CD4-positive, alpha-beta memory T cell (primary cell): ENCODE results near the gene PHF20. TPM values are rescaled to one million over a fixed set of nuclear protein-coding genes. Genes with fewer than 3 reads are reported as not detected.

Source experiments
- CTCF ChIA-PET: fragments of 350-600 bp; sonication (Branson Sonifier 250); formaldehyde crosslinking; loops from one replicate; lab custom pipeline; 2021; ENCODE audit warnings: inconsistent platforms; ENCODE audit not compliant: partially characterized antibody; lab: Charles Lee
- POLR2A ChIA-PET: fragments of 350-600 bp; sonication (Branson Sonifier 250); formaldehyde crosslinking; loops from one replicate; lab custom pipeline; 2021; ENCODE audit not compliant: partially characterized antibody; lab: Charles Lee
- DNase-seq, 5 donors: peaks; one replicate each; pipeline versions ENCODE4 v3.0.0 to v3.0.0-alpha.2; 2020 to 2022; ENCODE audit warnings: mixed read lengths in 1 of 5
- H3K27ac ChIP-seq: one replicate; pipeline ENCODE4 v1.7.0; 2013; ENCODE audit warnings: low read depth, low read length
- H3K27me3 ChIP-seq: 2 replicates; pipeline ENCODE4 v1.7.0; 2013; ENCODE audit warnings: mild to moderate bottlenecking, low read length, moderate library complexity; ENCODE audit not compliant: insufficient read depth
- H3K36me3 ChIP-seq: 2 replicates; pipeline ENCODE4 v1.7.0; 2013; ENCODE audit warnings: mild to moderate bottlenecking, low read length, moderate library complexity; ENCODE audit not compliant: insufficient read depth
- H3K4me1 ChIP-seq: 2 replicates; pipeline ENCODE4 v1.7.0; 2013; ENCODE audit warnings: mild to moderate bottlenecking, low read length, moderate library complexity; ENCODE audit not compliant: insufficient read depth
- H3K4me3 ChIP-seq, 2 donors: one replicate each; pipeline ENCODE4 v1.7.0; 2013; ENCODE audit warnings: low read length in 2 of 2, mild to moderate bottlenecking in 1 of 2
- H3K9me3 ChIP-seq, 2 donors: one replicate each; pipeline ENCODE4 v1.7.0; 2013; ENCODE audit warnings: low read length in 2 of 2, control low read depth in 1 of 2; ENCODE audit not compliant: control insufficient read depth in 1 of 2
- H3K27ac Mint-ChIP-seq, 7 donors: one replicate each; pipeline ENCODE4 v1.8.0; 2020 to 2021; ENCODE audit warnings: mixed read lengths in 7 of 7, mild to moderate bottlenecking in 6 of 7, inconsistent platforms in 3 of 7, moderate library complexity in 3 of 7
- H3K27me3 Mint-ChIP-seq, 2 donors: one replicate each; pipeline ENCODE4 v1.8.0; 2020 to 2021; ENCODE audit warnings: mixed read lengths in 2 of 2
- H3K36me3 Mint-ChIP-seq, 2 donors: one replicate each; pipeline ENCODE4 v1.8.0; 2020 to 2021; ENCODE audit warnings: mixed read lengths in 2 of 2, inconsistent platforms in 1 of 2, mild to moderate bottlenecking in 1 of 2
- H3K4me1 Mint-ChIP-seq, 4 donors: one replicate each; pipeline ENCODE4 v1.8.0; 2020 to 2021; ENCODE audit warnings: mixed read lengths in 4 of 4, mild to moderate bottlenecking in 1 of 4
- H3K4me3 Mint-ChIP-seq, 8 donors: one replicate each; pipeline ENCODE4 v1.8.0; 2020 to 2021; ENCODE audit warnings: mixed read lengths in 8 of 8, mild to moderate bottlenecking in 7 of 8, moderate library complexity in 6 of 8, inconsistent platforms in 3 of 8
- H3K9me3 Mint-ChIP-seq, 8 donors: one replicate each; pipeline ENCODE4 v1.8.0; 2020 to 2021; ENCODE audit warnings: mixed read lengths in 8 of 8, mild to moderate bottlenecking in 5 of 8, inconsistent platforms in 3 of 8, moderate library complexity in 1 of 8
- intact Hi-C: fragments of 100-400 bp; cut with micrococcal nuclease; formaldehyde crosslinking; loops from one replicate; pipeline ENCODE4 v1.15.1; 2023
- polyA plus RNA-seq, 2 donors: library from polyadenylated mRNA; unstranded; fragments of 300-500 nt; fragmentation: Illumina TruSeq; gene quantifications; one replicate each; pipeline ENCODE4 v1.2.3, GENCODE V29; 2021
- total RNA-seq, 2 experiments: library from RNA; stranded (reverse); gene quantifications; one replicate each; pipeline ENCODE4 v1.2.3, GENCODE V29; 2021

PHF20 gene
- total and polyA plus RNA-seq, 4 experiments from 2014 or later = 72.9 to 126 (median 94.2) TPM

- Histone ChIP-seq H3K27me3 (no peaks in the 10 kb centered on the region), H3K4me3 (no peak overlapping the region), H3K9me3 (no peaks in the 10 kb centered on the region), H3K36me3 (peaks cover 58% of the 10 kb centered on the region), H3K27ac (no peak overlapping the region), H3K4me1 (no peaks in the 10 kb centered on the region)
- H3K27ac Mint-ChIP-seq = peak overlapping the region in 1 of 7 donors; percentile 72
- peaks cover 4 to 7% (median 4%) of the 10 kb centered on the region in 4 donors for H3K4me1 Mint-ChIP-seq
- POLR2A ChIA-PET = no interaction called here
- intact Hi-C loops = no loop called here
- H3K27me3 Mint-ChIP-seq = no peaks in the 10 kb centered on the region
- CTCF ChIA-PET = no interaction called here
- no peak overlapping the region for H3K4me3 Mint-ChIP-seq
- no peak for DNase-seq
- peaks cover 32 to 66% of the 10 kb centered on the region in 2 donors for H3K36me3 Mint-ChIP-seq
- no peaks in the 10 kb centered on the region for H3K9me3 Mint-ChIP-seq
Observed at GRCh38 chr20:35918021-35918420, 146.2 kb downstream of the PHF20 start.

DNA sequence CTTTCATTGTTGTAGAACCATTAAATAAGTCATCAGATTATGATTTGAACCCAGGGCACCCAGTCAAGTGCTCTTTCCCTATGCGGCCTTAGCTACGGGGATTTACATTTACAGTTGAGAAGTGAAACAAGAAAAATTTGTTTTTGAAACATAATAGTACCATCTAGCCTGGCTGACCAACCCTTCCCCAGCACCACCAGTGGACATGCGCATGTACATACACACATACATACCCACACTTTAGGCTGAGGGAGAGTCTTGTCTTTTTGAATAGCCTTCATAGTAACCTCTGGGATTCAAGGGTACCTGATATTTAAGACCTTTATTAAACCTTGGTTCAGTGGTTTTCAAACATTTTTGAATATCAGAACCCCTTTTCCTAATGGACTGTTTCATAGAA lies 148.7 kb downstream of the PHF20 start:
- no peak for DNase-seq
- POLR2A ChIA-PET = no interaction called here
- intact Hi-C loops = no loop called here
- Histone ChIP-seq H3K27ac (no peak overlapping the region), H3K4me1 (no peaks in the 10 kb centered on the region), H3K9me3 (no peaks in the 10 kb centered on the region), H3K36me3 (peaks cover 44% of the 10 kb centered on the region), H3K4me3 (no peak overlapping the region), H3K27me3 (no peaks in the 10 kb centered on the region)
- peaks cover 23 to 54% of the 10 kb centered on the region in 2 donors for H3K36me3 Mint-ChIP-seq
- CTCF ChIA-PET = no interaction called here
- no peaks in the 10 kb centered on the region for H3K9me3 Mint-ChIP-seq
- no peaks in the 10 kb centered on the region for H3K27me3 Mint-ChIP-seq
- H3K27ac Mint-ChIP-seq = no peak overlapping the region
- no peak overlapping the region for H3K4me3 Mint-ChIP-seq
- peaks cover 0 to 4% (median 2%) of the 10 kb centered on the region in 4 donors for H3K4me1 Mint-ChIP-seq

- Mint-ChIP-seq H3K4me1 (peaks cover 0 to 14% (median 6%) of the 10 kb centered on the region in 4 donors), H3K36me3 (peaks cover 51 to 64% of the 10 kb centered on the region in 2 donors)
Observed at GRCh38 chr20:35929301-35929700, 157.5 kb downstream of the PHF20 start.

GRCh38 chr20:35934050-35934449 lies 162.2 kb downstream of the PHF20 start:
- Mint-ChIP-seq H3K27me3 (no peaks in the 10 kb centered on the region), H3K27ac (peak overlapping the region in 4 of 7 donors; percentile 9 to 66 (median 56)), H3K9me3 (no peaks in the 10 kb centered on the region), H3K4me3 (no peak overlapping the region), H3K36me3 (peaks cover 39 to 69% of the 10 kb centered on the region in 2 donors), H3K4me1 (peaks cover 0 to 17% (median 10%) of the 10 kb centered on the region in 4 donors)
- CTCF ChIA-PET = interaction anchor here (1.3 kb wide), 1 partner anchor 20 kb away, joined by 3 read pairs; the partner anchor contains the start of gene SCAND1
- POLR2A ChIA-PET = interaction anchor here (1.6 kb wide), 1 partner anchor 8 kb away, joined by 5 read pairs; no protein-coding TSS in a partner anchor
- intact Hi-C loops = no loop called here
- H3K27me3 ChIP-seq = no peaks in the 10 kb centered on the region
- H3K36me3 ChIP-seq = peaks cover 42% of the 10 kb centered on the region
- DNase-seq = no peak
- no peaks in the 10 kb centered on the region for H3K4me1 ChIP-seq
- H3K4me3 ChIP-seq = no peak overlapping the region
- H3K9me3 ChIP-seq = no peaks in the 10 kb centered on the region
- H3K27ac ChIP-seq = no peak overlapping the region

More at GRCh38 chr20:35929301-35929700, 157.5 kb downstream of the PHF20 start:
- ChIA-PET CTCF (no interaction called here), POLR2A (interaction anchor here (1.1 kb wide), 1 partner anchor 25 kb away, joined by 3 read pairs; the partner anchor contains the start of gene SCAND1)
- Mint-ChIP-seq H3K27me3 (no peaks in the 10 kb centered on the region), H3K9me3 (no peaks in the 10 kb centered on the region), H3K4me3 (no peak overlapping the region), H3K27ac (peak overlapping the region in 6 of 7 donors; percentile 7 to 37 (median 24))
- Histone ChIP-seq H3K27me3 (no peaks in the 10 kb centered on the region), H3K36me3 (peaks cover 56% of the 10 kb centered on the region), H3K4me3 (no peak overlapping the region), H3K4me1 (no peaks in the 10 kb centered on the region), H3K9me3 (no peaks in the 10 kb centered on the region), H3K27ac (no peak overlapping the region)
- DNase-seq = no peak
- intact Hi-C loops = no loop called here

- Histone ChIP-seq H3K9me3 (no peaks in the 10 kb centered on the region), H3K27me3 (no peaks in the 10 kb centered on the region), H3K4me3 (no peak overlapping the region), H3K27ac (no peak overlapping the region), H3K4me1 (no peaks in the 10 kb centered on the region), H3K36me3 (peaks cover 46% of the 10 kb centered on the region)
- ChIA-PET CTCF (interaction anchor here (2.1 kb wide), 1 partner anchor 15 kb away, joined by 10 read pairs; the partner anchor contains the start of gene SCAND1), POLR2A (interaction anchor here (1.8 kb wide), 1 partner anchor 14 kb away, joined by 10 read pairs; the partner anchor contains the start of gene SCAND1)
- no peaks in the 10 kb centered on the region for H3K9me3 Mint-ChIP-seq
- no peaks in the 10 kb centered on the region for H3K27me3 Mint-ChIP-seq
- no peak for DNase-seq
- H3K36me3 Mint-ChIP-seq = peaks cover 27 to 70% of the 10 kb centered on the region in 2 donors
- H3K27ac Mint-ChIP-seq = peak overlapping the region in 3 of 7 donors; percentile 13 to 78 (median 68)
- no peak overlapping the region for H3K4me3 Mint-ChIP-seq
- H3K4me1 Mint-ChIP-seq = peaks cover 0 to 7% (median 2%) of the 10 kb centered on the region in 4 donors
- intact Hi-C loops = no loop called here
Observed at GRCh38 chr20:35939264-35939663, 167.4 kb downstream of the PHF20 start.

DNA sequence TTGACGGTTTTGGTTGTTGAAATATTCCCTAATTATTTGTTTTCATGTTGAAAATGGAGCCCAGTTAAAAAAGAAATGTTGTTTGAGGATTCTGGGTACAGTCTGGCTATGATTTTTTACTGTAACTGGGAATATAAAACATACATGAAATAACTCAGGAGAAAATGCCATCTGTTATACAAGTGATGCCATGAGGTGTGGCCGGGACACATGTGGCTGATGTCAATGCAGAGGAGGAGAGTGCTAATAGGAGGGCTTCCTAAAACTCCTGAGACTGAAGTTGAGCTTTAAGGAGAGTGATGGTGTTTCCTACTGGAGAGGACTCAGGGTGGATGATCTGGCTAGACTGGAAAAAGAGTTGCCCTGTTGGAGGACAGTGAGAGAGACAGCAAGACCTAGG lies 169.8 kb downstream of the PHF20 start:
- H3K4me1 ChIP-seq = no peaks in the 10 kb centered on the region
- Mint-ChIP-seq H3K36me3 (peaks cover 37 to 64% of the 10 kb centered on the region in 2 donors), H3K9me3 (no peaks in the 10 kb centered on the region), H3K4me1 (peaks cover 0 to 4% (median 2%) of the 10 kb centered on the region in 4 donors), H3K27ac (peak overlapping the region in 6 of 7 donors; percentile 18 to 61 (median 28)), H3K4me3 (no peak overlapping the region), H3K27me3 (no peaks in the 10 kb centered on the region)
- DNase-seq = no peak
- no peak overlapping the region for H3K27ac ChIP-seq
- CTCF ChIA-PET = interaction anchor here (2.1 kb wide), 1 partner anchor 13 kb away, joined by 19 read pairs; the partner anchor contains the start of gene SCAND1
- no peaks in the 10 kb centered on the region for H3K9me3 ChIP-seq
- H3K36me3 ChIP-seq = peaks cover 52% of the 10 kb centered on the region
- no peak overlapping the region for H3K4me3 ChIP-seq
- intact Hi-C loops = no loop called here
- H3K27me3 ChIP-seq = no peaks in the 10 kb centered on the region
- POLR2A ChIA-PET = interaction anchor here (2.8 kb wide), 1 partner anchor 12 kb away, joined by 16 read pairs; the partner anchor contains the start of gene SCAND1

DNA sequence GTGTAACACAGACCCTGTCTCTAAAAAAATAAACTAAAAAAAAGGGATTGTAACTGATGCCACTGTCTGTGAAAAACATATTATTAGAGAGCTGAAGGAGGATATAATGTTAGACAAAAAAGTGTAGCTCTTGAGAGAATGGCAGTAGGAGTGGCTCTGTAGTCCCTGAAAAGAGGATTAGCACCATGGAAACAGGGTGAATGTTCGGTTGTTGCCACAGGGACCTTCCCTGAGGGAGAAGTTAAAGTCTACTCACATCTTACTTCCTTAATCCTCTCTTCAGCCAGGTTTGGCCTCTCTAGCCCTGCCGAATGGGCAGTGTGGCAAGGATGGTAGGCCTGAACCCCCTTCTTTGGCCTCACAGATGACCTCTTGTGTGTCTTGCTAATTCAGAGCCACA lies 170.4 kb downstream of the PHF20 start:
- CTCF ChIA-PET = interaction anchor here (2.1 kb wide), 1 partner anchor 12 kb away, joined by 19 read pairs; the partner anchor contains the start of gene SCAND1
- H3K4me1 Mint-ChIP-seq = peaks cover 0 to 4% (median under 1%) of the 10 kb centered on the region in 4 donors
- intact Hi-C loops = no loop called here

More for the DNA sequence above, 170.4 kb downstream of the PHF20 start:
- POLR2A ChIA-PET = interaction anchor here (0.6 to 2.8 kb wide), 2 partner anchors 11 to 1442 kb away, joined by 3 to 16 read pairs; partner anchors contain the start of gene SCAND1
- H3K36me3 Mint-ChIP-seq = peaks cover 39 to 62% of the 10 kb centered on the region in 2 donors
- no peak overlapping the region for H3K4me3 Mint-ChIP-seq
- Histone ChIP-seq H3K36me3 (peaks cover 54% of the 10 kb centered on the region), H3K4me3 (no peak overlapping the region), H3K9me3 (no peaks in the 10 kb centered on the region), H3K4me1 (no peaks in the 10 kb centered on the region), H3K27me3 (no peaks in the 10 kb centered on the region), H3K27ac (no peak overlapping the region)
- DNase-seq = no peak
- H3K27me3 Mint-ChIP-seq = no peaks in the 10 kb centered on the region
- H3K9me3 Mint-ChIP-seq = no peaks in the 10 kb centered on the region
- peak overlapping the region in 5 of 7 donors; percentile 28 to 73 (median 48) for H3K27ac Mint-ChIP-seq
